ENCODE data around the gene ELP4. TPM values are rescaled to one million over a fixed set of nuclear protein-coding genes. Genes with fewer than 3 reads are reported as not detected.

Gene ELP4, protein sequence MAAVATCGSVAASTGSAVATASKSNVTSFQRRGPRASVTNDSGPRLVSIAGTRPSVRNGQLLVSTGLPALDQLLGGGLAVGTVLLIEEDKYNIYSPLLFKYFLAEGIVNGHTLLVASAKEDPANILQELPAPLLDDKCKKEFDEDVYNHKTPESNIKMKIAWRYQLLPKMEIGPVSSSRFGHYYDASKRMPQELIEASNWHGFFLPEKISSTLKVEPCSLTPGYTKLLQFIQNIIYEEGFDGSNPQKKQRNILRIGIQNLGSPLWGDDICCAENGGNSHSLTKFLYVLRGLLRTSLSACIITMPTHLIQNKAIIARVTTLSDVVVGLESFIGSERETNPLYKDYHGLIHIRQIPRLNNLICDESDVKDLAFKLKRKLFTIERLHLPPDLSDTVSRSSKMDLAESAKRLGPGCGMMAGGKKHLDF
- 10 to 100 TPM; 21.5 to 23.0 TPM for total RNA-seq

- H3K9me3 ChIP-seq = no peaks in the 10 kb centered on the region
- H3K27ac ChIP-seq = peak within 1 kb of the TSS; percentile 76 to 82
- DNase-seq (ENCODE audit: low spot score) = peak; percentile 97
- H3K36me3 ChIP-seq = no peaks in the 10 kb centered on the region
- H3K4me3 ChIP-seq = peak within 1 kb of the TSS; percentile 62 to 63
- intact Hi-C loops (cut with DNase I) = no loop called here
- WGBS = under 1% methylated on average over 47 of the region's 47 CpGs
- peak in 2 of 4 experiments; percentile 11 to 22 for TF ChIP-seq CTCF (IDR thresholded peaks at IDR 0.05)
- peak; percentile 95 for TF ChIP-seq POLR2AphosphoS5 (IDR thresholded peaks at IDR 0.05)
- peak; percentile 86 for TF ChIP-seq POLR2A (IDR thresholded peaks at IDR 0.05)
- no peaks in the 10 kb centered on the region for H3K27me3 ChIP-seq (replicated peaks; ENCODE audit: insufficient read depth)
- H3K4me1 ChIP-seq (replicated peaks) = peaks cover 5% of the 10 kb centered on the region
Observed at GRCh38 chr11:31509429-31510345, at the start of gene ELP4, which contains the start of gene IMMP1L. TSS of gene ELP4 (plus strand) at chr11:31509767. CDS start at chr11:31509785, 18 bp downstream. TSS of gene IMMP1L (minus strand) at chr11:31509622. CDS start at chr11:31463276, 46,346 bp downstream.

- H3K36me3 ChIP-seq = no peaks in the 10 kb centered on the region
- H3K4me3 ChIP-seq = no peak overlapping the region
- no peaks in the 10 kb centered on the region for H3K4me1 ChIP-seq (replicated peaks)
- no peaks in the 10 kb centered on the region for H3K9me3 ChIP-seq
- WGBS = 94% methylated on average over 3 of the region's 3 CpGs
- intact Hi-C loops (cut with DNase I) = no loop called here
- H3K27ac ChIP-seq = no peak overlapping the region
- no peak for TF ChIP-seq POLR2A (IDR thresholded peaks at IDR 0.05)
- TF ChIP-seq CTCF (IDR thresholded peaks at IDR 0.05) = no peak
- no peak for TF ChIP-seq POLR2AphosphoS5 (IDR thresholded peaks at IDR 0.05)
- DNase-seq (ENCODE audit: low spot score) = no peak
- no peaks in the 10 kb centered on the region for H3K27me3 ChIP-seq (replicated peaks; ENCODE audit: insufficient read depth)
Observed at GRCh38 chr11:31464436-31464835, 45.1 kb upstream of the ELP4 start.

DNA sequence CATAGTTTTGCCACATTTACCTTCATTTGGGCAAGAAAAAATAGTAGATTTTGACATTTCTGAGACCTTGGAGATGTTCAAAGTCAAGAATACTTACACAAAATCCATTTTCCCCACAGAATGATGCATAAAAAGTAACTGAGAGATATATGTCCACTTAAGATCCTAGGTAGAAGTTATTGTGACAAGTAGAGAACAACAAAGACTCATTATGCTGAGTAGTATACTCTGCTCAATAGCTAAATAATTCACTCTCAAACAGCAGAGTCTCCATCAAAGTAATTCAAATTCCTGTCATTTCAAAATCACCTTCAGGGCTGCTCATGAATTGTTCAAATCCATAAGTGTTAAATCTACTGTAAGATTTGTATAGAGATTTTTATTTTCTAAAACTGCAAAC, 35.5 kb upstream of the ELP4 start:
- H3K4me1 ChIP-seq (replicated peaks) = no peaks in the 10 kb centered on the region
- intact Hi-C loops (cut with DNase I) = no loop called here
- TF ChIP-seq POLR2A (IDR thresholded peaks at IDR 0.05) (no peak), POLR2AphosphoS5 (IDR thresholded peaks at IDR 0.05) (no peak), CTCF (IDR thresholded peaks at IDR 0.05) (no peak)
- H3K27ac ChIP-seq = no peak overlapping the region
- H3K4me3 ChIP-seq = no peak overlapping the region
- no peak for DNase-seq (ENCODE audit: low spot score)
- H3K36me3 ChIP-seq = no peaks in the 10 kb centered on the region
- no peaks in the 10 kb centered on the region for H3K27me3 ChIP-seq (replicated peaks; ENCODE audit: insufficient read depth)
- H3K9me3 ChIP-seq = no peaks in the 10 kb centered on the region

- no peaks in the 10 kb centered on the region for H3K27me3 ChIP-seq (replicated peaks; ENCODE audit: insufficient read depth)
- no peaks in the 10 kb centered on the region for H3K36me3 ChIP-seq
- 89% methylated on average over 6 of the region's 6 CpGs for WGBS
- intact Hi-C loops (cut with DNase I) = no loop called here
- DNase-seq (ENCODE audit: low spot score) = no peak
- no peaks in the 10 kb centered on the region for H3K9me3 ChIP-seq
- no peak overlapping the region for H3K27ac ChIP-seq
- no peak overlapping the region for H3K4me3 ChIP-seq
- no peak for TF ChIP-seq POLR2A (IDR thresholded peaks at IDR 0.05)
- no peak for TF ChIP-seq POLR2AphosphoS5 (IDR thresholded peaks at IDR 0.05)
- TF ChIP-seq CTCF (IDR thresholded peaks at IDR 0.05) = no peak
- H3K4me1 ChIP-seq (replicated peaks) = no peaks in the 10 kb centered on the region
Observed at GRCh38 chr11:31477528-31478222, 31.9 kb upstream of the ELP4 start.
